IMR-90 (cell line): ENCODE data around the gene GRAMD1B. TPM values are rescaled to one million over a fixed set of nuclear protein-coding genes. Genes with fewer than 3 reads are reported as not detected.

Experiments
- ATAC-seq: fragments of 200-7000 bp; cut with Tn5 transposase; 2 replicates; pipeline ENCODE4 v1.9.1; 2020; ENCODE audit warnings: low read depth, mild to moderate bottlenecking, moderate library complexity
- BruUV-seq: library from RNA; stranded (reverse); fragments of 400-500 nt; replicated peaks from 2 replicates; lab custom pipeline; 2021; lab: Mats Ljungman, UMichigan
- CTCF ChIA-PET: fragments of 300-600 bp; formaldehyde crosslinking; extraction: SDS; loops from one replicate; lab custom pipeline; 2021; ENCODE audit warnings: antibody characterized with exemption; lab: Yijun Ruan, JAX
- POLR2A ChIA-PET: fragments of 300-600 bp; sonication (Branson Sonifier 250); formaldehyde crosslinking; loops from one replicate; lab custom pipeline; 2022; ENCODE audit warnings: antibody characterized with exemption; ENCODE audit not compliant: unreplicated experiment; lab: Charles Lee
- DNase-seq: peaks from one replicate; pipeline ENCODE4 v3.0.0; 2013
- H2AFZ ChIP-seq: replicated peaks from 2 replicates; pipeline ENCODE3; 2013; ENCODE audit warnings: low read length, mild to moderate bottlenecking; ENCODE audit not compliant: poor library complexity
- H2AK5ac ChIP-seq: 2 replicates; pipeline ENCODE4 v1.6.1; 2013; ENCODE audit warnings: low read depth, low read length, inconsistent platforms
- H2AK9ac ChIP-seq: replicated peaks from 2 replicates; pipeline ENCODE3; 2013; ENCODE audit warnings: mild to moderate bottlenecking, low read depth, low read length, moderate library complexity; ENCODE audit not compliant: poor library complexity
- H2BK120ac ChIP-seq: 2 replicates; pipeline ENCODE4 v1.6.1; 2013; ENCODE audit warnings: low read depth, low read length, inconsistent platforms
- H2BK15ac ChIP-seq: 3 replicates; pipeline ENCODE4 v1.6.1; 2013; ENCODE audit warnings: low read depth, low read length, inconsistent platforms
- H2BK20ac ChIP-seq: 2 replicates; pipeline ENCODE4 v1.6.1; 2013; ENCODE audit warnings: low read depth, mild to moderate bottlenecking, inconsistent platforms, low read length, moderate library complexity
- H2BK5ac ChIP-seq: 2 replicates; pipeline ENCODE4 v1.6.1; 2013; ENCODE audit warnings: mild to moderate bottlenecking, low read depth, low read length, inconsistent platforms; ENCODE audit not compliant: poor library complexity, severe bottlenecking
- H3K14ac ChIP-seq: replicated peaks from 2 replicates; pipeline ENCODE4 v1.6.1; 2013; ENCODE audit warnings: low read depth, low read length, inconsistent platforms
- H3K18ac ChIP-seq: 2 replicates; pipeline ENCODE4 v1.6.1; 2013; ENCODE audit warnings: low read depth, low read length, control low read depth
- H3K23ac ChIP-seq: 2 replicates; pipeline ENCODE4 v1.6.1; 2013; ENCODE audit warnings: low read depth, low read length, inconsistent platforms
- H3K27ac ChIP-seq: 2 replicates; pipeline ENCODE4 v1.5.1; 2013; ENCODE audit warnings: mild to moderate bottlenecking, control low read depth, low read length; ENCODE audit not compliant: insufficient read depth
- H3K27me3 ChIP-seq: 2 replicates; pipeline ENCODE4 v1.6.1; 2013; ENCODE audit warnings: low read length; ENCODE audit not compliant: control insufficient read depth, insufficient read depth
- H3K36me3 ChIP-seq: 2 replicates; pipeline ENCODE4 v1.6.1; 2013; ENCODE audit warnings: low read length, mixed read lengths; ENCODE audit not compliant: control insufficient read depth, insufficient read depth
- H3K4ac ChIP-seq: 2 replicates; pipeline ENCODE4 v1.6.1; 2013; ENCODE audit warnings: low read depth, low read length, inconsistent platforms
- H3K4me1 ChIP-seq: 2 replicates; pipeline ENCODE4 v1.6.1; 2013; ENCODE audit warnings: low read length, mixed read lengths; ENCODE audit not compliant: control insufficient read depth, insufficient read depth
- H3K4me2 ChIP-seq: 2 replicates; pipeline ENCODE4 v1.6.1; 2013; ENCODE audit warnings: low read depth, mild to moderate bottlenecking, control low read depth, low read length, moderate library complexity
- H3K4me3 ChIP-seq: 2 replicates; pipeline ENCODE4 v1.5.1; 2013; ENCODE audit warnings: low read depth, mild to moderate bottlenecking, control low read depth, low read length, moderate library complexity; ENCODE audit not compliant: insufficient read depth
- H3K56ac ChIP-seq: 2 replicates; pipeline ENCODE4 v1.6.1; 2013; ENCODE audit warnings: low read length, inconsistent platforms; ENCODE audit not compliant: insufficient read depth; ENCODE audit errors: extremely low read depth
- H3K79me1 ChIP-seq, 2 experiments: 2 replicates each; pipeline ENCODE4 v1.6.1; 2013; ENCODE audit warnings: low read length in 2 of 2, inconsistent platforms in 1 of 2, low read depth in 1 of 2
- H3K9ac ChIP-seq: 2 replicates; pipeline ENCODE4 v1.6.1; 2013; ENCODE audit warnings: low read depth, low read length, control low read depth
- H3K9me1 ChIP-seq: 2 replicates; pipeline ENCODE4 v1.6.1; 2013; ENCODE audit warnings: low read length, inconsistent platforms; ENCODE audit not compliant: insufficient read depth
- H3K9me3 ChIP-seq: 2 replicates; pipeline ENCODE4 v1.6.1; 2013; ENCODE audit warnings: low read length; ENCODE audit not compliant: control insufficient read depth, insufficient read depth
- H4K20me1 ChIP-seq: 2 replicates; pipeline ENCODE4 v1.6.1; 2013; ENCODE audit warnings: low read length, inconsistent platforms; ENCODE audit not compliant: insufficient read depth
- H4K5ac ChIP-seq: 2 replicates; pipeline ENCODE4 v1.6.1; 2013; ENCODE audit warnings: mild to moderate bottlenecking, low read depth, low read length, control low read depth
- H4K8ac ChIP-seq, 2 experiments: 2 replicates each; pipeline ENCODE4 v1.6.1; 2013; ENCODE audit warnings: low read depth in 2 of 2, low read length in 2 of 2, control low read depth in 1 of 2, inconsistent platforms in 1 of 2
- H4K91ac ChIP-seq: 2 replicates; pipeline ENCODE4 v1.6.1; 2013; ENCODE audit warnings: low read depth, low read length, inconsistent platforms; ENCODE audit not compliant: insufficient read depth
- BHLHE40 ChIP-seq: fragments of 150-350 bp; IDR thresholded peaks from 2 replicates; pipeline ENCODE4 v1.6.1; 2016; ENCODE audit warnings: mild to moderate bottlenecking, low read depth, low read length
- CEBPB ChIP-seq: IDR thresholded peaks from 2 replicates; pipeline ENCODE4 v1.6.1; 2012; ENCODE audit warnings: low read depth, low read length, improper control_type of control experiment
- CHD1 ChIP-seq: IDR thresholded peaks from 2 replicates; pipeline ENCODE4 v1.6.1; 2012; ENCODE audit warnings: low read depth, low read length, improper control_type of control experiment
- ELK1 ChIP-seq: fragments of 150-350 bp; IDR thresholded peaks from 2 replicates; pipeline ENCODE4 v1.6.1; 2016; ENCODE audit warnings: low read depth, mild to moderate bottlenecking, low read length, moderate library complexity, borderline replicate concordance
- FOS ChIP-seq: fragments of 150-350 bp; IDR thresholded peaks from 2 replicates; pipeline ENCODE4 v1.6.1; 2016; ENCODE audit warnings: low read depth, low read length
- MAFK ChIP-seq: IDR thresholded peaks from 2 replicates; pipeline ENCODE4 v1.6.1; 2012; ENCODE audit warnings: low read depth, low read length, improper control_type of control experiment
- MAZ ChIP-seq: IDR thresholded peaks from 2 replicates; pipeline ENCODE4 v1.6.1; 2012; ENCODE audit warnings: low read depth, mild to moderate bottlenecking, low read length, improper control_type of control experiment, moderate library complexity, borderline replicate concordance
- MXI1 ChIP-seq: IDR thresholded peaks from 2 replicates; pipeline ENCODE4 v1.6.1; 2012; ENCODE audit warnings: low read depth, mild to moderate bottlenecking, low read length, moderate library complexity, borderline replicate concordance
- NFE2L2 ChIP-seq: fragments of 150-350 bp; IDR thresholded peaks from 2 replicates; pipeline ENCODE4 v1.6.1; 2016; ENCODE audit warnings: low read depth, mild to moderate bottlenecking, low read length
- POLR2A ChIP-seq: IDR thresholded peaks from 2 replicates; pipeline ENCODE4 v1.6.1; 2012; ENCODE audit warnings: mild to moderate bottlenecking, low read depth, low read length
- RAD21 ChIP-seq: IDR thresholded peaks from 2 replicates; pipeline ENCODE4 v1.6.1; 2012; ENCODE audit warnings: low read length, improper control_type of control experiment
- RCOR1 ChIP-seq: IDR thresholded peaks from 2 replicates; pipeline ENCODE4 v1.6.1; 2012; ENCODE audit warnings: mild to moderate bottlenecking, low read length, improper control_type of control experiment; ENCODE audit not compliant: insufficient replicate concordance
- RFX5 ChIP-seq: IDR thresholded peaks from 2 replicates; pipeline ENCODE4 v1.8.0; 2012; ENCODE audit warnings: low read depth, mild to moderate bottlenecking, low read length, moderate library complexity
- SMC3 ChIP-seq: fragments of 150-350 bp; IDR thresholded peaks from 2 replicates; pipeline ENCODE4 v1.6.1; 2016; ENCODE audit warnings: low read depth, mild to moderate bottlenecking, antibody characterized with exemption, low read length, moderate library complexity
- WGBS, 2 experiments: methylation state at CpG; one replicate each; pipeline versions ENCODE4 v1.1.5 to v1.1.7; 2013; ENCODE audit warnings: missing lambda C conversion rate in 2 of 2; ENCODE audit not compliant: insufficient read length in 1 of 2; ENCODE audit errors: extremely low coverage in 2 of 2; 5-methylcytosine and 5-hydroxymethylcytosine counted together
- dilution Hi-C: fragments of 300-500 bp; cut with HindIII; formaldehyde crosslinking; loops from one replicate; pipeline ENCODE4 v1.14.3; 2018; ENCODE audit warnings: low sequenced_read_pairs; ENCODE audit not compliant: unreplicated experiment
- in situ Hi-C: fragments of 300-500 bp; cut with MboI; formaldehyde crosslinking; loops from 3 replicates; pipeline ENCODE4 v1.14.3; 2019; ENCODE audit warnings: low sequenced_read_pairs, inconsistent platforms, mixed read lengths
- intact Hi-C: fragments of 100-400 bp; cut with micrococcal nuclease; formaldehyde crosslinking; loops from 2 replicates; pipeline ENCODE4 v1.10.0; 2022
- polyA plus RNA-seq, 3 experiments: library from polyadenylated mRNA; depleted of rRNA; stranded (reverse); fragments of >200 nt; gene quantifications; 2 replicates each; pipeline ENCODE4 v1.2.3, GENCODE V29; 2012; ENCODE audit warnings: low replicate concordance in 1 of 3
- total RNA-seq: library from RNA; depleted of rRNA; stranded (reverse); fragments of >200 nt; gene quantifications from 2 replicates; pipeline ENCODE4 v1.2.3, GENCODE V29; 2012
- TF ChIP-seq, protein P1 (sequence below): conservative IDR thresholded peaks from 2 replicates; pipeline ENCODE4 v1.5.1; 2012; ENCODE audit warnings: mild to moderate bottlenecking, low read depth, low read length, improper control_type of control experiment
- TF ChIP-seq, protein P2 (sequence below): fragments of 150-350 bp; IDR thresholded peaks from 2 replicates; pipeline ENCODE4 v1.6.1; 2017; ENCODE audit warnings: mild to moderate bottlenecking, antibody characterized with exemption, low read length, low read depth

GRAMD1B gene
- total and polyA plus RNA-seq, 2 of the 4 experiments (the other 2 are of a cell fraction): 7.1 to 7.2 TPM

- ATAC-seq: no peak
- in situ Hi-C loops: no loop called here
- Histone ChIP-seq H4K5ac (no peak overlapping the region), H3K9me1 (peaks cover 10% of the 10 kb centered on the region), H3K56ac (no peak overlapping the region), H4K8ac (no peak overlapping the region), H3K18ac (no peak overlapping the region), H3K14ac (no peak overlapping the region), H2BK20ac (no peak overlapping the region), H3K36me3 (no peaks in the 10 kb centered on the region), H3K4ac (no peak overlapping the region), H4K20me1 (no peaks in the 10 kb centered on the region), H2AK5ac (no peak overlapping the region), H3K23ac (no peak overlapping the region), H3K4me2 (no peak overlapping the region), H3K79me1 (peaks cover 0 to 3% of the 10 kb centered on the region in 2 experiments; a peak in 1 of 4 replicates), H2BK120ac (no peak overlapping the region), H3K4me1 (peaks cover 7% of the 10 kb centered on the region), H2AFZ (peak overlapping the region; percentile 17), H3K27ac (no peak overlapping the region), H2BK5ac (no peak overlapping the region), H3K27me3 (no peaks in the 10 kb centered on the region), H3K9me3 (no peaks in the 10 kb centered on the region), H3K9ac (no peak overlapping the region), H4K91ac (no peak overlapping the region), H2BK15ac (no peak overlapping the region), H3K4me3 (no peak overlapping the region), H2AK9ac (no peak overlapping the region)
- no TSS peak for BruUV-seq
- intact Hi-C loops: no loop called here
- DNase-seq: no peak
- WGBS, 2 experiments: 80% methylated on average over 2 of the region's 5 CpGs; no CpG with 5 or more reads in 1 of the 2 experiments
- dilution Hi-C loops: no loop called here
- ChIA-PET POLR2A (no interaction called here), CTCF (interaction anchor here (1.3 kb wide), 1 partner anchor 9 kb away, joined by 6 read pairs; no protein-coding TSS in a partner anchor)
- no peak for TF ChIP-seq FOS
- TF ChIP-seq ELK1: no peak
- no peak for TF ChIP-seq RAD21
- no peak for TF ChIP-seq NFE2L2
- TF ChIP-seq RCOR1: no peak
- TF ChIP-seq MAZ: no peak
- TF ChIP-seq MXI1: no peak
- TF ChIP-seq MAFK: no peak
- no peak for TF ChIP-seq CEBPB
- TF ChIP-seq RFX5: no peak
- TF ChIP-seq, protein P1, sequence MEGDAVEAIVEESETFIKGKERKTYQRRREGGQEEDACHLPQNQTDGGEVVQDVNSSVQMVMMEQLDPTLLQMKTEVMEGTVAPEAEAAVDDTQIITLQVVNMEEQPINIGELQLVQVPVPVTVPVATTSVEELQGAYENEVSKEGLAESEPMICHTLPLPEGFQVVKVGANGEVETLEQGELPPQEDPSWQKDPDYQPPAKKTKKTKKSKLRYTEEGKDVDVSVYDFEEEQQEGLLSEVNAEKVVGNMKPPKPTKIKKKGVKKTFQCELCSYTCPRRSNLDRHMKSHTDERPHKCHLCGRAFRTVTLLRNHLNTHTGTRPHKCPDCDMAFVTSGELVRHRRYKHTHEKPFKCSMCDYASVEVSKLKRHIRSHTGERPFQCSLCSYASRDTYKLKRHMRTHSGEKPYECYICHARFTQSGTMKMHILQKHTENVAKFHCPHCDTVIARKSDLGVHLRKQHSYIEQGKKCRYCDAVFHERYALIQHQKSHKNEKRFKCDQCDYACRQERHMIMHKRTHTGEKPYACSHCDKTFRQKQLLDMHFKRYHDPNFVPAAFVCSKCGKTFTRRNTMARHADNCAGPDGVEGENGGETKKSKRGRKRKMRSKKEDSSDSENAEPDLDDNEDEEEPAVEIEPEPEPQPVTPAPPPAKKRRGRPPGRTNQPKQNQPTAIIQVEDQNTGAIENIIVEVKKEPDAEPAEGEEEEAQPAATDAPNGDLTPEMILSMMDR: no peak
- no peak for TF ChIP-seq BHLHE40
- TF ChIP-seq POLR2A: no peak
- TF ChIP-seq CHD1: no peak
- TF ChIP-seq, protein P2, sequence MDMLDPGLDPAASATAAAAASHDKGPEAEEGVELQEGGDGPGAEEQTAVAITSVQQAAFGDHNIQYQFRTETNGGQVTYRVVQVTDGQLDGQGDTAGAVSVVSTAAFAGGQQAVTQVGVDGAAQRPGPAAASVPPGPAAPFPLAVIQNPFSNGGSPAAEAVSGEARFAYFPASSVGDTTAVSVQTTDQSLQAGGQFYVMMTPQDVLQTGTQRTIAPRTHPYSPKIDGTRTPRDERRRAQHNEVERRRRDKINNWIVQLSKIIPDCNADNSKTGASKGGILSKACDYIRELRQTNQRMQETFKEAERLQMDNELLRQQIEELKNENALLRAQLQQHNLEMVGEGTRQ: no peak
- no peak for TF ChIP-seq SMC3
Measured at GRCh38 chr11:123585706-123586105, 155.6 kb downstream of the GRAMD1B start.
